GM21576 (cell line): ENCODE measurements around the gene SPON1.
"Not testable (repeated sequence)": the region's sequence is repeated elsewhere in the genome, so short reads cannot be mapped to it uniquely, and the experiment has no call there.

Source experiments
- ATAC-seq: cut with Tn5 transposase; IDR thresholded peaks from one replicate; pipeline ENCODE4 v1.9.1; 2021; ENCODE audit warnings: mild to moderate bottlenecking, moderate library complexity; ENCODE audit not compliant: unreplicated experiment

SPON1 gene

GRCh38 chr11:14261066-14261465 is 298.5 kb downstream of the SPON1 start:
- ATAC-seq: no peak

- ATAC-seq: no peak
Observed at GRCh38 chr11:14262271-14262846, 299.8 kb downstream of the SPON1 start.

- ATAC-seq: no peak
Observed at GRCh38 chr11:14264966-14265365, 302.4 kb downstream of the SPON1 start.

- no peak for ATAC-seq
Observed at GRCh38 chr11:14266622-14267021, 304.1 kb downstream of the SPON1 start.

GRCh38 chr11:14267861-14268635 is 305.5 kb downstream of the SPON1 start:
- no peak for ATAC-seq

GRCh38 chr11:14269692-14270573 is 307.4 kb downstream of the SPON1 start:
- no peak for ATAC-seq

- ATAC-seq: peak; percentile 77
Observed at GRCh38 chr11:14270690-14271542, 308.4 kb downstream of the SPON1 start.

GRCh38 chr11:14273895-14274294 is 311.4 kb downstream of the SPON1 start:
- no peak for ATAC-seq

- ATAC-seq: no peak
Observed at GRCh38 chr11:14275076-14275475, 312.6 kb downstream of the SPON1 start.

GRCh38 chr11:14278869-14279268 is 316.3 kb downstream of the SPON1 start:
- ATAC-seq: not testable (repeated sequence)

GRCh38 chr11:14288189-14288935 is 325.8 kb downstream of the SPON1 start:
- no peak for ATAC-seq

GRCh38 chr11:14290422-14290821 is 327.9 kb downstream of the SPON1 start:
- ATAC-seq: no peak

- no peak for ATAC-seq
Observed at GRCh38 chr11:14299921-14300320, 337.4 kb downstream of the SPON1 start.

- peak; percentile 84 for ATAC-seq
Observed at GRCh38 chr11:14300661-14301304, 338.3 kb downstream of the SPON1 start.

GRCh38 chr11:14304601-14305000 is 342.1 kb downstream of the SPON1 start:
- ATAC-seq: no peak

- ATAC-seq: no peak
Observed at GRCh38 chr11:14305649-14306048, 343.1 kb downstream of the SPON1 start.

- no peak for ATAC-seq
Observed at GRCh38 chr11:14306481-14306880, 344.0 kb downstream of the SPON1 start.

- ATAC-seq: no peak
Observed at GRCh38 chr11:14308114-14308896, 345.8 kb downstream of the SPON1 start.
